GM19025 (cell line): ENCODE measurements around the gene EPHB4.
"Not testable (repeated sequence)": the region's sequence is repeated elsewhere in the genome, so short reads cannot be mapped to it uniquely, and the experiment has no call there.

Experiments used
- ATAC-seq: cut with Tn5 transposase; IDR thresholded peaks from one replicate; pipeline ENCODE4 v1.9.1; 2021; ENCODE audit warnings: mild to moderate bottlenecking, low read depth, moderate library complexity; ENCODE audit not compliant: unreplicated experiment

Gene EPHB4

GRCh38 chr7:100793806-100794660 lies 33.3 kb downstream of the EPHB4 start:
- no peak for ATAC-seq

- no peak for ATAC-seq
These were observed 35.2 kb downstream of the EPHB4 start for GRCh38 chr7:100791881-100792666.

- no peak for ATAC-seq
These were observed 38.3 kb downstream of the EPHB4 start for GRCh38 chr7:100789055-100789454.

- ATAC-seq, result no peak
These were observed 41.0 kb downstream of the EPHB4 start for GRCh38 chr7:100786323-100786722.

GRCh38 chr7:100785878-100786277 lies 41.4 kb downstream of the EPHB4 start:
- no peak for ATAC-seq

DNA sequence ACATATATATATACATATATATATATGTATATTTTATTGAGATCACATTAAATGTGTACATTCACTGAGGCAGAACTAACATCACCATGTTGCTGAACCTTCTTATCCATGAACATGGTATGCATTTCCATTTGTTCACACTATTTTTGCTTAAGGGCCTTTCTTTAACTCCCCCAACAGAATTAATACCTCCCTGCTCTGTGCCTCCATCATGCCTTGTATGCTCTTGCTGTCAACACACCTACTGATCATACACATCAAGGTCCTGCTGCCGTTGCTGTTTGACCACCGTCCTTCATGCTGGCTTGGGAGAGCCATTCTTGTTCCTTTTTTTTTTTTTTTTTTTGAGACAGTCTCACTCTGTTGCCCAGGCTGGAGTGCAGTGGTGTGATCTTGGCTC lies 43.5 kb downstream of the EPHB4 start:
- ATAC-seq, result no peak

DNA sequence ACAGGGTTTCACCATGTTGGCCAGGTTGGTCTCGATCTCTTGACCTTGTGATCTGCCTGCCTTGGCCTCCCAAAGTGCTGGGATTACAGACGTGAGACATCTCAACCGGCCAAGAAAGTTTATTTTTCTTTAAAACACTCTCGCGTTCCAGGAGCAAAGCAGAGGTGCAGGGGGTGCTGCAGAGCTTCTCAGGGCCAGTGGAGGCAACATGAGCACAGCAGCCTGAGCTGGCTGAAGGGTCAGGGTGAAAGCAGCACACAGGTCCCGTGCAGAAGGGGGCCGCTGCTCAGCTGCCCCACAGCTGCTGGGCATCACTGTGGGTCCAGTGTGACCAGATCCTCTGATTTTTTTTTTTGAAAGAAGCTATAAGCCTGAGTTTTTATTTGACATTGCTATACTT lies 46.1 kb downstream of the EPHB4 start:
- ATAC-seq, result no peak

DNA sequence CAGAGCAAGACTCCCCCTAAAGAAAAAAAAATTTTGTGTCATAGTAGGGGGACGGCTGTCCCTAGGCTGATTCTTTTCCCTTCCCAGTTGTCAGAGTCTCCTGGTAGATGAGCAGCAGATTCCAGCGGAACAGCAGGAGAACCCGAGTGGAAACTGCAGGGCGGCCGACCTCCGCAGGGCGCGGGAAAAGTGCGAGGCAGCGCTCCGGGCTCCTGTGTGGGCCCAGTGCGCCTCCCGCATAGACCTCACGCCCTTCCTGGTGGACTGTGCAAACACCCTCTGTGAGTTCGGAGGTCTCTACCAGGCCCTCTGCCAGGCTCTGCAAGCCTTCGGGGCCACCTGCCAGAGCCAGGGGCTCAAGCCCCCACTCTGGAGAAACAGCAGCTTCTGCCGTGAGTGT lies 48.0 kb downstream of the EPHB4 start:
- ATAC-seq, result no peak

DNA sequence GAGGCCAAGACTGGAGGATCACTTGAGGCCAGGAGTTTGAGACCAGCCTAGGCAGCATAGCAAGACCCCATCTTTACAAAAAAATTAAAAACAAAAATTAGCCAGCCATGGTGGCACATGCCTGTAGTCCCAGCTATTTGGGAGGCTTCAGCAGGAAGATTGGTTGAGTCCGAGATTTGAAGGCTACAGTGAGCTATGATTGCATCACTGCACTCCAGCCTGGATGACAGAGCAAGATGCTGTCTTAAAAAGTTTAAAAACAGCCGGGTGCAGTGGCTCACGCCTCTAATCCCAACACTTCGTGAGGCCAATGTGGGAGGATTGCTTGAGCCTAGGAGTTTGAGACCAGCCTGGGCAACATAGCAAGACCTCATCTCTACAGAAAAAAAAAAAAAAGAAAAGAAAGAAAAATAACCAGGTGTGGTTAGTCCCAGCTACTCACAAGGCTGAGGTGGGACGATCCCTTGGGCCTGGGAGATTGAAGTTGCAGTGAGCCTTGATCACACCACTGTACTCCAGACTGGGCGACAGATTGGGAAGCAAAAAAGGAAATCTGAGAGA lies 49.2 kb downstream of the EPHB4 start:
- no peak for ATAC-seq

DNA sequence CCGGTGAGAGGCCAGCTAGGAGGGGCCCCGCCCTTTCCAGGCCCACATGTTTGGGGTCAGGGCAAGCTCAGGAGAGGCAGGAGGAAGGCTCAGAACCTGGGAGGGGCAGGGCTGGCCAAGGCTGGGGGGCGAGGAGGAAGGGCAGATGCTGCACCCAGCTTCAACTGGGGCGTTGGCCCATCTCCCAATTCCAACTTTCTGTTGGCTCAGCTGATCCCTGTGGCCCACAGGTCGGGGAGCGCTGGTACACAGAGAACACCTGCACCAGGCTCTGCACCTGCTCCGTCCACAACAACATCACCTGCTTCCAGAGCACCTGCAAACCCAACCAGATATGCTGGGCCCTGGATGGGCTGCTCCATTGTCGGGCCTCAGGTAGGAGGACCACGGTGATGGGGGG lies 53.8 kb downstream of the EPHB4 start:
- no peak for ATAC-seq

GRCh38 chr7:100768784-100769183 lies 58.5 kb downstream of the EPHB4 start:
- no peak for ATAC-seq

DNA sequence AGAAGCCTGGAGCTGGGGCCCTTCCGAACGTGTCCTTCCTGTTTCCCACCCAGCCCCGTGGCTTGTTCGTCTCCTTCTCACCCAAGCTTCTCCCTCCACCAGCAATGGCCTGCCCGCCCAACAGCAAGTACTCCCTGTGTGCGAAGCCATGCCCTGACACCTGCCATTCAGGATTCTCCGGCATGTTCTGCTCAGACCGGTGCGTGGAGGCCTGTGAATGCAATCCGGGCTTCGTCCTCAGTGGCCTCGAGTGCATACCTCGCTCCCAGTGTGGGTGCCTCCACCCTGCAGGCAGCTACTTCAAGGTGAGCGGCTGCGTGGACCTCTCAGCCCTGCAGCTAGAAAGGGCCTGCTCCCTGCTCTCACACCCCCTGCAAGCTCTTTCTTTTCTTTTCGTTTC lies 62.1 kb downstream of the EPHB4 start:
- no peak for ATAC-seq

- ATAC-seq, result no peak
These were observed 62.5 kb downstream of the EPHB4 start for GRCh38 chr7:100764841-100765240.

DNA sequence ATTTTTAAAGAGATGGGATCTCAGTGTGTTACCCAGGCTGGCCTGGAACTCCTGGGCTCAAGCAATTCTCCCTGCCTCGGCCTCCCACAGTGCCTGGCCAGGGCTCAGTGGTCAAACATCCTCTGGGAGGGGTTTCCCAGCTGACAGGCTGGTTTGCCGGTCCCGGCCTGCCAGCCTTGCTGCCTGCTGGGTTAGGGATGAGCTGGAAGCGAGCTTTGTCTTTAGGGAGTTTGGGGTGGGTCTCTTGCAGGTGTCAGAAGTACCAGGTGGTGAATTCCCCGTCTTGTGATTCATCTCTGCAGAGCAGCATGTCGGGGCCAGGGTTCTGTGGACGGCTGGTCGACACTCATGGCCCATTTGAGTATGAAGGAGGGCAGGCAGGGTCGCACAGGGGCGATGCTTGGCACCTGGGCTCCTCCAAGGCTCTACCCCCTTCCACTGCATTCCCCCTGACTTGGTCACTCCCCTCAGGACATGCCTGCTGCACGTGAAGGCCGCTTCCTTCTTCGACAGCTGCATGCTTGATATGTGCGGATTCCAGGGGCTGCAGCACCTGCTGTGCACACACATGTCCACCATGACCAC lies 63.7 kb downstream of the EPHB4 start:
- no peak for ATAC-seq

- ATAC-seq, result not testable (repeated sequence)
These were observed 64.5 kb downstream of the EPHB4 start for GRCh38 chr7:100762841-100763240.

- ATAC-seq, result no peak
These were observed 67.8 kb downstream of the EPHB4 start for GRCh38 chr7:100759357-100760171.

DNA sequence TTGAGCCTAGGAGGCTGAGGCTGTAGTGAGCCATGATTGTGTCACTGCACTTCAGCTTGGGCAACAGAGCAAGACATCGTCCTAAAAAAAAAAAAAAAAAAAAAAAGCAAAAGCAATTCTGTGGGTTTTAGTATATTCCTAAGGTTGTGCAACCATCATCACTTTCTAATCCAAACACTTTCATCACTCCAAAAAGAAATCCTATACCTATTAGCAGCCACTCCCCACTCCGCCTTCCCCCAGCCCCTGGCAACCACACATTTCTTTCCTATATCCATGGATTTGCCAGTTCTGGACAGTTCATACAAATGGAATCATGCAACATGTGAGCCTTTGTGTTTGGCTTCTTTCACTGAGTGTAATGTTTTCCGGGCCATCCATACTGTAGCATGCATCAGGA lies 73.6 kb downstream of the EPHB4 start:
- ATAC-seq, result no peak

DNA sequence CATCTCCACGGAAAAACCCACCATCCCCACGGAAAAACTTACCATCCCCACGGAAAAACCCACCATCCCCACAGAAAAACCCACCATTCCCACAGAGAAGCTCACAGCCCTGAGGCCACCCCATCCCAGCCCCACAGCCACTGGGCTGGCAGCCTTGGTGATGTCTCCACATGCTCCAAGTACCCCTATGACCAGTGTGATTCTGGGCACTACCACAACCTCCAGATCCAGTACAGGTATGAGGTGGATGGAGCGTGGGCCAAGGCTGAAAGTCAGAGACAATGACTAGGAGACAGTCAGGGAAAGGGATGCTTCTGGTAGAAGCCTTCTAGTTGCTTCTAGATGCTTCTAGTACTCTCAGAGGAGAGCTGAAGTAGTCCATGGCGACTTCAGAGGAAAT lies 74.3 kb downstream of the EPHB4 start:
- ATAC-seq, result no peak
